Suppressor macrophage treated with lipopolysaccharide for 4 hours (primary cell): Measurements from ENCODE around the gene LRRC71.
A peak's percentile ranks its signal among the peaks of the same experiment; 100 is the strongest.

Experiments
- DNase-seq: peaks from one replicate; pipeline ENCODE4 v3.0.0-alpha.2; 2020

LRRC71 gene

DNA sequence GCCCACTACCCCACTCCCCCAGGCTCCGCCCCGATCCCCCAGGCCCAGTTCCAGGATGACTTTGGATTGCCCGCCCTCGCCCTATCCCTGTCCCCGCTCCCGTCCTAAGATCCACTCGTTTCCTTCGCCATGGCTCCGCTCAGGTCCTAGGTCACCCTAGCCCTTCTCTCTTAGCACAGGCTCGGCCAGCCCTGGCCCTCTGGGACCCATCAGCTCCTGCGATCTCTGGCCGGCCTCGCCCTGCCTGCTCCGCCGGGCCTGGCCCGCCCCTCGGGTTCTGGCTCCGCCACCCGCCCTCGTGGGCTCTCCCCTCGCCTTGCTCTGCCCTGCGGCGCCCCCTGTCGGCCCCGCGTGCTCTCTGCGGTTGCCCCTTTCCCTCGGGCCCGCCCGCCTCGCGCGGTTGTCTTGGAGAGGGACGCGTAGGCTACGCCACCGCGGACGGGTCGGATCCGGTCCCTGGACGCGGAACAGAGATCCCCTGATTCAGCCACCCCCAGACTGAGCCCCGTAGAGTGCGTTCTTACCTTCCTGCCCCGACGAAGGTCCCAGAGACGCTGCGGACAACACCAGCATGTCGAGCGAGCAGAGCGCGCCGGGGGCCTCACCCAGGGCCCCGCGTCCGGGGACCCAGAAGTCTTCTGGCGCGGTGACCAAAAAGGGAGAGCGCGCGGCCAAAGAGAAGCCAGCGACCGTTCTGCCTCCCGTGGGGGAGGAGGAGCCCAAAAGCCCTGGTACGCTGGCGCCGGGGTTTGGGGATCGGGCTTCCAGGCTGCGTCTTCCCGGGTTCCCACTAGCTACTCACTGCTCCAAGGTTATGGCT lies at the start of gene LRRC71:
Gene LRRC71 (plus strand): TSS at position 400 of the 820 bp plus-strand sequence. CDS start 172 bp downstream, at position 572.
- peak; percentile 92 for DNase-seq

- DNase-seq = no peak
Measured at GRCh38 chr1:156873659-156874058, 46.8 kb upstream of the LRRC71 start.

- no peak for DNase-seq
Measured at GRCh38 chr1:156874142-156874541, 46.3 kb upstream of the LRRC71 start.

GRCh38 chr1:156874572-156875340 lies 45.7 kb upstream of the LRRC71 start:
- DNase-seq = no peak

DNA sequence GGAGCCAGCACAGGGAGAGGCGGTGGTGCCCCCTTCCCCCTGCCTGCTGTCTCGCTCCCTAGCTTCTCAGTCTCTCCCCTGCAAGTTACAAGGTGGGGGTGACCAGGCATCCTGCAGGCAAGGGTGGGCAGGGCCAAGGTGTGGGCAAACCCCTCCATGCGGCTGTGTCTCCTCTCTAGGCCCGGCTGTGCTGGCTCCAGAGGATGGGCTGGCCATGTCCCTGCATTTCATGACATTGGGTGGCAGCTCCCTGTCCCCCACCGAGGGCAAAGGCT lies 45.2 kb upstream of the LRRC71 start:
- DNase-seq = no peak

- DNase-seq = no peak
Measured at GRCh38 chr1:156876281-156876680, 44.2 kb upstream of the LRRC71 start.

GRCh38 chr1:156877433-156878170 lies 42.8 kb upstream of the LRRC71 start:
- no peak for DNase-seq

DNA sequence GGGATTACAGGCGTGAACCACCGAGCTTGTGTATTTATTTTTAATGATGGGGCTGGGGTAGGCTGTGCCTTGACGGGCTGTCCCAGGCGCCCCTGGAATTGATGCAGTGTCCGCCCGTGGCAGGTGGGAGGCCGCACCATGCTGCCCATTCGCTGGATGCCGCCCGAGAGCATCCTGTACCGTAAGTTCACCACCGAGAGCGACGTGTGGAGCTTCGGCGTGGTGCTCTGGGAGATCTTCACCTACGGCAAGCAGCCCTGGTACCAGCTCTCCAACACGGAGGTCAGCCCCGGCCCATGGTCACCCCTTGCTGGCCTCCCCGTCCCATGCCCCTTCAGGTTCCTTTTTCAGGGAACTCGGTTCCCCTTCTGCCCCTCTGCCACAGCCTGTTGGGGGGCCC lies 40.6 kb upstream of the LRRC71 start:
- DNase-seq = no peak

DNA sequence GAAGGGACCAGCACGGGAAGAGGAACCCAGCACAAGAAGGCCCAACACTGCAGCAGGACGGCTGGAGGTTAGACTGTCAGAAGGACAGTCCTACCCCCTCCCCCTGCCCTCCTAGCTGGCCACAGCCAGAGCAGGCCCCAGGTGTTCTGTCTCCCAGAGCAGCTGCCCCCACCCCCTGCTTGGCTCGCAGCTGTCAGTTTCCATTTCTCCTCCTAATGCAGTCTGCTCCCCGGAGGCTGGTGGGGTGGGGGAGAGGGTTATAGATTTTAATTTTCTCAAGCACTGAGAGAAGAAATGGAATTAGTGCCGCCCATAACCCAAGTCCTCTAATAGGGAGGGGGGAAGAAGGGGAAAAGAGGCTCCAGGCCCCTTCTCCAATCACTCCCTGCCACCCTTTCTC lies 40.0 kb upstream of the LRRC71 start:
- no peak for DNase-seq

- no peak for DNase-seq
Measured at GRCh38 chr1:156881101-156881500, 39.3 kb upstream of the LRRC71 start.

GRCh38 chr1:156881663-156882062 lies 38.8 kb upstream of the LRRC71 start:
- DNase-seq = no peak

DNA sequence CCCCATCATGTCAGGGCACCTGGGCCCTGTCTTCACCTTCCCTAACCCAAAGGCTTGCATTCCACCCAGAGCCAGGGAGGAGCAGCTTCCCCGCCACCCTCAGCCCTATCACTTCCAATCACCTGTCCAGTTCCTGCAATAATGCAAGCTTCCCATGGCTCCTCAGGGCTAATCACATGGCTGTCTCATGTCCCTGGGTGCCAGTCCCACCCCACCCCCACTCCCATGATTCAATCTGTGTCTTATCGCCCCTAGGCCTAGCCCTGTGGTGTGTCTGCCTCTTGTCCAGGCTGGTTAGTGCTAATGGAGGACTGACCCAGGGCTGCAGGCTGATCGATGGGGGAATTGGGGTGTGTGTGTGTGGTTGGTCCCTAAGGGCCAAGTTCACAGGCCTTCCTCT lies 37.9 kb upstream of the LRRC71 start:
- DNase-seq = no peak

DNA sequence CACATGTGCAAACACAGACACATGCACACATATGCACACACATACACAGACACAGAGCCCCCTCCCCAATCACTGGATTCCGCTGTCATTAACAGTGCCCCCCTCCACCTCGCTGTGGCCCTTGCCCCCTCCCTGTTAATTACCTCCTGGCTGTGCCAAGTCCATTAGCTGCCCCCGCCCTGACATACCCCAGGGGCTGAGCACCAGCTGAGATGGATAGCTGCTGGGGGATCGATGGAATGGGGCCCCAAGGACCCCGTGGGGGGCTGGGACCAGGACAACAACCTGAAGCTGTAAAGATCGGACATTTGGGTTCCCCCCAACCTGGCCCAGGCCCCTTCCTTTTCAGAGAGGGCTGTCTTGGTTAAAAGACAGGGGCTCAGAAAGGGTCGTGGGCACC lies 36.5 kb upstream of the LRRC71 start:
- DNase-seq = no peak

- DNase-seq = no peak
Measured at GRCh38 chr1:156884560-156885184, 35.8 kb upstream of the LRRC71 start.

GRCh38 chr1:156885314-156885713 lies 35.1 kb upstream of the LRRC71 start:
- DNase-seq = no peak

GRCh38 chr1:156885880-156886355 lies 34.5 kb upstream of the LRRC71 start:
- DNase-seq = no peak

DNA sequence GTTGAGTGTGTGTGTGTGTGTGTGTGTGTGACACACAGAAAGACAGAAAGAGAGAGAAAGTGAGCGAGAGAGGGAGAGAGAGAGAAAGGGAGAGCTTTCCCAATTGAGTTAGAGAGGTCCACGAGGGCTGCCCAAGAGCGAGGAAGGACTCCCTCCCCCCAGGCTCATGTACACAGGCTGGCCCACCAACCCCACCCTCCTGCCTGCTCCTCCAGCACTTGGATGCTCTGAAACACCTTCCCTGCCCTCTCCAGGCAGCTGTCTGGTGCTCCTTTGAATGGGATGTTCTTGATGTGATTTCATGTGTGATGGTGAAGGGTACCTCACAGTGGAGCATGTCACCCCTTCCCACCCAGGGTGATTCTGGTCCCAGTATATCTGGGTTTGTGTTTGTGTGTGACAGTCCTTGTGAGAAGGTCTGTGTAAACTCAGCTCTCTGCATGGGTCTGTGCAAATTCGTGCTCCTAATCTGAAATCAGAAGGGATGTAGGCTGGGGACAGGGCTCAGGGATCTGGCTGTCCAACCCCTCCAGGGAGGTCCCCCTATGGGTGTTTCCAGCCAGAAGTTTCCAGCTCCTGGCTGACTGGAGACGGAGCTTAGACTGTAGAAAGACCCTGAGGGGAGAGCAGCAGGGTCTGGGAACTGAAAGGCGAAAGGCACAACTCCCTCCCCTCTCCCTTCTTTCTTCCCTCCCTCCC lies 33.7 kb upstream of the LRRC71 start:
- no peak for DNase-seq

GRCh38 chr1:156887317-156887716 lies 33.1 kb upstream of the LRRC71 start:
- no peak for DNase-seq

DNA sequence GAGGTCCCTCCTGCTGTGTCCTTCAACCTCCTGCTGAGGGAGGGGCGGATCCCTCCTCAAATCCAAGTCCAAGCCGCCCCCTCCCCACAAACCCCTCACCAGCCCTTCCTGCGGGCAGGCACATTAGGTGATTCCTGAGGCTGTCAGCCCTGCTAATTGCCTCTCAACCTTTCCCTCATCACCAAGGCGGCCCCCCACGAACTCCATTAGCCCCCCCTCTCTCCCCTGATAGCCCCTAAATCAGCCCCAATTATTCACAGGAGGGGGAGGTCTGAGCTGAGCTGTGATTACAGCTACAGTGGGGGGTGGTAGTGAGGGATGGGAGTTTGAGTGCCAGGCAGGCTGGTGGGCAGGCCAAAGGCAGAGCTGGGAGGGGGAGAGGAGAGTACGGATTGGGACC lies 32.7 kb upstream of the LRRC71 start:
- DNase-seq = no peak

GRCh38 chr1:156889802-156890580 lies 30.4 kb upstream of the LRRC71 start:
- DNase-seq = peak; percentile 85

DNA sequence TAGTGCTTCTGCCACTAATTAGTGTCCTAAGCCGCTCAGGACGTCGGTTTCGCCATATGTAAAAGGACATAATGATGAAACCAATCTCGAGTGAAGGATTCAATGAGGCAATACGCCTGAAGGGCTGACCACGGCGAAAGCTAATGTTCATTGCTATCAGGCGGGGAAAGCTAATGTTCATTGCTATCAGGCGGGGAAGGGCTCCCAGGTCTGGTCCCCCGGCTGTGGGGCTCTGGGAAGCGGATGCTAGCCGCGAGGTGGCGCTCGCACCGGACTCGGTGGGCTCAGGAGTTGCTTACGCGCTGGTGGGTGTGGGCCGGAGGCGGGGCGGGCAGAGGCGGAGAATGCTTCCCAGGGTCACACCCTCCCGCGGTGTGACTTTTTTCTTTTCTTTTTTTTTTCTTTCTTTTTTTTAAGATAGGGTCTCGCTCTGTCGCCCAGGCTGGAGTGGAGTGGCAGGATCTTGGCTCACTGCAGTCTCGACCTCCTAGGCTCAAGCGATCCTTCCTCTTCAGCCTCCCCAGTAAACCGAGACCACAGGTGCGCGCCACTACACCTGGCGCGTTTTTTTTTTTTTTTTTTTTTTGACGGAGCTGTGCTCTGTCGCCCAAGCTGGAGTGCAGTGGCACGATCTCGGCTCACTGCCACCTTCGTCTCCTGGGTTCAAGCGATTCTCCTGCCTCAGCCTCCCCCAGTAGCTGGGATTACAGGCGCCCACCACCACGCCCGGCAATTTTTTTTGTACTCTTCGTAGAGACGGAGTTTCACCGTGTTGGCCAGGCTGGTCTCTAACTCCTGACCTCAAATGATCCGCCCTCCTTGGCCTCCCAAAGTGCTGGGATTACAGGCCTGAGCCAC lies 28.0 kb upstream of the LRRC71 start:
- DNase-seq = peak; percentile 92
